HG03196 (cell line): ENCODE data around the gene CCL24.
"Not testable (repeated sequence)": the region's sequence is repeated elsewhere in the genome, so short reads cannot be mapped to it uniquely, and the experiment has no call there.

Source experiments
- ATAC-seq: cut with Tn5 transposase; IDR thresholded peaks from one replicate; pipeline ENCODE4 v1.9.1; 2021; ENCODE audit not compliant: unreplicated experiment

CCL24 gene

DNA sequence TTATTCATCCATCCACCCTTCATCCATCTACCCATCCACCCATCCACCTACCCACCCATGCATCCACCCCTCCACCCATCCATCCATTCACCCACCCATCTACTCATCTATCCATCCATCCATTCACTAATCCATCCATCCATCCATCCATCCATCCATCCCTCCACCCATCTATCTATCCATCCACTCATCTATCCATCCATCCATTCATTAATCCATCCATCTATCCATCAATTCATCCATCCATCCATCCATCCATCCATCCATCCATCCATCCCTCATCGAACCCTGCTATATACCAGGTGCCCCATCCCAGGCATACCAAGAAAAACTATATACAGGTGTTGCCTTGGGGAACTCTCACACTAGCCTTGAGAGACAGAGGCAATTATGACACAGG, 7.1 kb upstream of the CCL24 start:
- no peak for ATAC-seq

DNA sequence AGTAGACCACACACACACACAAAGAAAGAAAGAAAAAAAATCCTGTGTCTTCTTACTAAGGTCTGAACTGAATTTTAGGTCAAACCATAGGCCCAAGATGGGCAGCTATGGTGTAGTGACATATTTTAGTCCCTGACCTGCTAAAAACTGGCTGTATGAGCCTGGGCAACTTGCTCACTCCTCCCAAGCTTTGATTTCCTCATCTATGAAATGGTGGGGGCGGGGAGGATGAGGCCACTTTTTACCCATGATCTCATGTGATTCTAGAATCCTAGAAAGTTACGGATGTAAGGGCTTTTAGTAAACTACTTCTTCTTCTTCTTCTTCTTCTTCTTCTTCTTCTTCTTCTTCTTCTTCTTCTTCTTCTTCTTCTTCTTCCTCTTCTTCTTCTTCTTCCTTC, 6.1 kb upstream of the CCL24 start:
- no peak for ATAC-seq

DNA sequence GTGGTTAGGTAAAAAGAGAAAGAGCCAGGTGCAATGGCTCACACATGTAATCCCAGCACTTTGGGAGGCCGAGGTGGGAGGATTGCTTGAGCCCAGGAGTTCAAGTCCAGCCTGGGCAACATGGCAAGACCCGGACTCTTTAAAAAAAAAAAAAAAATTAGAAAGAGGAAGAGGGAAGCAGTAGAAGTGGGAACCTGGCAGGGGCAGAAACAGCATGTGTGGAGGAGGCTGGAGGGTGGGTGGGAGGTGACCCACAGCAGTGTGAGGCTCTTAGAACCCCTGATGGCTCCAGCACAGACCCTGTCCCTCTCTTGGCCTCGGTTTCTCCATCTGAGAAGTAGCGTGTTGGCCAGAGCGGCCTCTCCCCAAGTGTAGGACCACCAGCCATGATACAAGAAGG, 4.9 kb upstream of the CCL24 start:
- no peak for ATAC-seq

DNA sequence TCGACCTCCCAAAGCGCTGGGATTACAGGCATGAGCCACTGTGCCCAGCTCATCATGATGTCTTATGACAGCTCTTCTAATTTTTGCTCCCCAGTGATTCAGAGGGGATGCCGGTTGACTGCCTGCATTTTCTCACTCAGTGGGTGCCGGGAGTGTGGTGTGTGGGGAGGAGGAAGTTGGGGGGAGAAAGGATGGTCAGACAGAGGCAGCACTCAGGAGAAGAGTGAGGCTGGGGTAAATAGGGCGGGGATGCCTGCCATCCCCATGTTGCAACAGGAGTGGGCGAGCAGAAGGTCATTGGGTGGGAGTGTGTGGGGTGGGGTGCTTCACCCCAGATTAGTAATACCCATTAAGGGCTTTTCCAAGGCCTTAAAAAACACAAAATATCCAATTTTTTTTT, 3.5 kb upstream of the CCL24 start:
- no peak for ATAC-seq

DNA sequence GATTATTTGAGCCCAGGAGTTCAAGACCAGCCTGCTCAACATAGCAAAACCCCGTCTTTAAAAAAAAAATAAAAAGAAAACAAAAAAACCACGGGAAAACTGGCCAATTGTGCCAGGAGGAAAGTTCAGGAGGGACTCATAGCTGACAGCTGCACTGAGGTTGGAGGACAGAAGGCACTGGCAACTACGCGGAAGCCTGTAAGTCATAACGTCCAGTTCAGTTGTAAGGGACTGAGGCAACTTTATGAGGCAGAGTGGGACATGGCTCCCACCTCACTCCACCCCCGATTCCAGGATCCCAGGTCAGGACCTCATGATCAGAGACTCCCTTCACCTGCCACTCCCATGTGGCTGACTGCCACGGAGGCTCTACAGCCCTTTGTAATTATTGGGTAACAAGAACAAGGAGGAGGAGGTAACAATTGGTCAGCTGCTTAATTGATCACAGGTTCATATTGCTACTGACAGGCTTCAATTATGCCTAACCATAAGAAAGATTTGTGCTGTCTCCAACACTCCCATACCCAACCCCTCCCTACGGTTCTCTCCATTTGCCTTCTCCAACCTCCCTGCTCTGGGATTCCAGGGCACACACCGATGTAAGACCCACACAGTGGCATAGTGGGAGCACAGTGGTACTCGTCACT, 1.9 kb upstream of the CCL24 start:
- no peak for ATAC-seq

DNA sequence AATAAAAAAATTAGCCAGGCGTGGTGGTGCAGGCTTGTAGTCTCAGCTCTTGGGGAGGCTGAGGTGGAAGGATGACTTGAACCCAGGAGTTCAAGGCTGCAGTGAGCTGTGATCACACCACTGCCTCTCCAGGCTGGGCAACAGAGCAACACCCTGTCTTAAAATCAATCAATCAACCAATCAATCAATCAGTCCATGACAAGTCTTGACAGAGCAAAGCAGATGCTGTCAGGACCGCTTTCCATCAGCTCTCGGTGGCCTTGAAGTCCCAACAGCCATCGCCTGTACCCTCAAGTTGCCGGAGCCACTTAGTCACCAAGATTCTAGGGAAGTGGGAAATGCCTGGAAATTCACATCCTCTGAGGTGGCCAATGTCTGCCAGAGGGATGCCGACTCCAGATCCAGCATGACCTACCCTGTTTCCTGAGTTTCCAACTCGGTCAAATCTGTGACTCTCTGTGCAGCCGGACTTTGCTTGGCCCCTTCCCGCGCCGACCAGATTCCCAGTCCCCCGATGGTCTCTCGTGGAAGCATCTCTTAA, 871 bp upstream of the CCL24 start:
- ATAC-seq: no peak

DNA sequence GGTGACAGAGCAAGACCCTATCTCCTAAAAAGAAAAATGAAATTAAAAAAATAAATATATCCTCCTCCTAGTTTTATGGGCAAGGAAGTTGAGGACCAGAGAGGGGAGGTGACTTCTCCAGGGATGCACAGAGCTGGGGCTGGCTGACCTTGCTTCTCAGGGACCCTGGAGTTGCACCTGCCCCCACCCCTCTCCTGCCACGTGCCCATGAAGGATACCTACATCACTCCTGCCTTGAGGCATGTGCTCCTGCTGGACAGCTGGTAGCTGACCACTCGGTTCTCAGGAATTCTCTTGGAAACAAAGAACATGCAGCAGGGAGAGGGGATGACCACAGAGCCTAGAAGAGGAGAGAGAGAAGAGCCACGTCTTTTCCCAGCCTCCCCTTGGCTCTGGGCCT, 522 bp downstream of the CCL24 start:
- ATAC-seq: no peak

DNA sequence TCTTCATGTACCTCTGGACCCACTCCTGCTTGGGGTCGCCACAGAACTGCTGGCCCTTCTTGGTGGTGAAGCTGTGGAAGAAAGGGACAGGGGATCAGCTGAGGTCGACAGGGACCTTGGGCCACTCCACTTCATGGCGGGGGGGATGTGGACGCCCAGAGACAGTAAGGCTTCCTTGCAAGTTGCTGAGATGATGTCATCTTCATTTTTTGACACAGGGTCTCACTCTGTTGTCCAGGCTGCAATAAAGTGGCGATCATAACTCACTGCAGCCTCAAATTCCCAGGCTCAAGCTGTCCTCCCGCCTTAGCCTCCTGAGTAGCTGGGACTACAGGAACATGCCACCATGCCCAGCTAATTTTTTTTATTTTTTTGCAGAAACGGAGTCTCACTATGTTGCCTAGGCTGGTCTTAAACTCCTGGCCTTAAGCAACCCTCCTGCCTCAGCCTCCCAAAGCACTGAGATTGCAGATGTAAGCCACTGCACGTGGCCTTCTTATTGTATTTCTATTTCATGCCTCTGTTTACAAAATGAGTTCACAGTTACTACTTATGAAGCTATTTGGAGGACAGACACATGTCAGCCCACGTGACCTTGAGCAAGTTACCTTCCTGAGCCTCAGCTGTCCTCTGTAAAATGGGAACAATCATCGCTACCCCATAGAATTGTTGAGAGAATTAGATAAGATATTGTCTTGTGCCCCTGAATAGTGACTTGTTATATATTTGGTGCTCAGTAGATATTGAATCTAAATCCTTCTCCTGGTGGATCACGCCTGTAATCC, 1.5 kb downstream of the CCL24 start:
- no peak for ATAC-seq

DNA sequence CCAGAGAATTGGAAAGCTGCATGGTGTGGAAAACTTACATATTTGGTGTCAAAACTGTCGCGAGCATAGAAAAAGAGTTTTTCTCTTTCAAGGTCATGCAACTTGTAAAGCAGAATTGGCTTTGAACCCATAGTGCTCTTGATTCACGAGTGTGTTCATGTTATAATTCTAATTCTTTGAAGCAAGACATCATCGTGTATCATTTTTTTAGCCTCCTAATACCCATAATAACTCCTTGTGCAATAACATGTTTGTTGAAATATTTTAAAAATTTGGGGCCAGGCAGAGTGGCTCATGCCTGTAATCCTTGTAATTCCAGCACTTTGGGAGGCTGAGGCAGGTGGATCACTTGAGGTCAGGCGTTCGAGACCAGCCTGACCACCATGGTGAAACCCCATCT, 4.2 kb downstream of the CCL24 start:
- ATAC-seq: no peak

DNA sequence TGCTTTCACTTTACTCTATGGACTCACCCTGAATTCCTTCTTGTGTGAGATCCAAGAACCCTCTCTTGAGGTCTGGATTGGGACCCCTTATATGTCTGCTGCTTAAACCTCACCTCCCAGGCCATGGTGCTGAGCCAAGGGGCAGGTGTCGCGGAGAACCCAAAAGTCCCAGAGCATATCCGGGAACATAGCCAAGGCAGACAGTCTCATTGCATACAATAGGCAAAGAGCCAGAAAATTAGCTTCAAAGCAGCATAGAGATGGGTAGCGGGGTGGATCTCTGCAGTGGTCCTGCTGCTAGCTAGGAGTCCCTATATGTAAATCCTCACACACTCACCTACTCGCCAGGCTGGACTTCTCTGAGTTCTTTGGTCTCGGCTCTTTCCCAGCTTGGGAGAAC, 5.5 kb downstream of the CCL24 start:
- ATAC-seq: no peak

DNA sequence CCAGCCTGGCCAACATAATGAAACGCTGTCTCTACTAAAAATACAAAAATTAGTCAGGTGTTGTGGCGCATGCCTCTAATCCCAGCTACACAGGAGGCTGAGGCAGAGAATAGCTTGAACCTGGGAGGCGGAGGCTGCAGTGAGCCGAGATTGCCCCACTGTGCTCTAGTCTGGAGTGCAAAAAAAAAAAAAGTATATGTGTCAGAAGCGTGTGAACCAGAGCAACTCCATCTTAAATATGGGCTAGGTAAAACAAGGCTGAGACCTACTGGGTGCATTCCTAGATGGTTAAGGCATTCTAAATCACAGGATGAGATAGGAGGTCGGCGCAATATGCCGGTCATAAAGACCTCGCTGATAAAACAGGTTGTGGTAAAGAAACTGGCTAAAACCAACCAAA, 6.2 kb downstream of the CCL24 start:
- no peak for ATAC-seq

DNA sequence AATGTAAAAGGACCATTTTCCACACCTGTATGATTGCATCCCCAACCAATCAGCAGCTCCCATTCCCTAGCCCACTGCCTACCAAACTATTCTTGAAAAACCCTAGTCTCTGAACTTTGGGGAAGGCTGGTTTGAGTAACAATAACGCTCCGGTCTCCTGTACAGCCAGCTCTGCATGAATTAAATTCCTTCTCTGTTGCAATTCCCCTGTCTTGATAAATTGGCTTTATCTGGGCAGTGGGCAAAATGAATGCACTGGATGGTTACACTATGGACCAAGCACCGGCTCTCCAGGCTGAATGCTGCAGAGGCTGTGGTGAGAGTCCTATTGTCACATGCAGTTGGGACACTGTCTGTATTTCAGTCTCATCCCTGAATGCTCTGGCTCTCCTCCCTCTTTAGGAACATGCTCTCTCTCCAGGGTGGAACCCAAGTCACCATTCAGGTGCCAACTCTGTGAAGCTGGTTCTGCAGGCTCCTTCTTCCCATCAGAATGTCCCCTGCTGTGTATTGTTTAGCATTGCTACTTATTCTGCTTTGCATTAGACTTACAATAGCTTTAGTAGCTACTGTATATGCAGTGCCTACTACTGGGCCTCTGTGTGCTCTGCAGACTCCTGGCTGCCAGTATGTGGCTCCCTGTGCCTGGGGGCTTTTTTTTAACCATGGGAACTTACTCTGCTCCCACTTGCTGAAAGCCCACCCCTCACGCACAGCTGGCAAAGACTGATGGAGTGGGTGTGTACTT, 6.9 kb downstream of the CCL24 start:
- no peak for ATAC-seq

DNA sequence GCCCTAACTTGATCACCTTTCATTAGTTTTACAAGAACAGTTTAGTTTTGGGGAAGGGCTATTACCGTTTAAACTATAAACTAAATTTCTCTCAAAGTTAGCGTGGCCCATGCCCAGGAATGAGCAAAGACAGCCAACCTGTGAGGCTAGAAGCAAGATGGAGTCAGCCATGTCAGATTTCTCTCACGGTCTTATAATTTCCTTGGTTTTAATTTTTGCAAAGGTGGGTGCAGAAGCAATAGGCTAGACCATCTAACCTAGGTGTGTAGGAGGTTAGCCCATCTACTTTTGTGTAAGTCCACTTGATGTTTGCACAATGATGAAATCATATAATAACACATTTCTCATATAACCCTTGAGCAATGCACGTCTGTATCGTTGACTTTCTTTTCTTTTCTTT, 8.9 kb downstream of the CCL24 start:
- ATAC-seq: no peak

DNA sequence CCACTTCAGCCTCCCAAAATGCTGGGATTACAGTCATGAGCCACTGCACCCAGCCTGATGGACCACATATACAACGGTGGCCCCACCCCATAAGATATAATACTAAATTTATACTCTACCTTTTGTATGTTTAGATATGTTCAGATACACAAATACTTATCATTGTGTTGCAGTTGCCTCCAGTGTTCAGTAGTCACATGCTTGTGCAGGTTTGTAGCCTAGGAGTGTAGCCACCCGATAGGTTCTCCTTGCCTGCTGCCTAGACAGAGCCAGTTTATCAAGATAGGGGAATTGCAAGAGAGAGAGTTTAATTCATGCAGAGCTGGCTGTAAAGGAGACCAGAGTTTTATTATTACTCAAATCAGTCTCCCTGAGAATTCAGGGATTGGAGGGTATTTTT, 9.6 kb downstream of the CCL24 start:
- ATAC-seq: no peak

DNA sequence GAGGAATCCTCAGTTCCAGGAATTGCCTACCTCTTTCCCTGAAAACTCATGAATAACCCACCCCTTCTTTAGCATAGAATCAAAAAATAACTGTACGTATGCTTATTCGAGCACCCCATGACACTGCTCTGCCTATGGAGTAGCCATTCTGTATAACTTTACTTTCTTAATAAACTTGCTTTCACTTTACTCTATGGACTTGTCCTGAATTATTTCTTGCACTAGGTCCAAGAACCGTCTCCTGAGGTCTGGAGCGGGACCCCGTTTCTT, 11.1 kb downstream of the CCL24 start:
- no peak for ATAC-seq

DNA sequence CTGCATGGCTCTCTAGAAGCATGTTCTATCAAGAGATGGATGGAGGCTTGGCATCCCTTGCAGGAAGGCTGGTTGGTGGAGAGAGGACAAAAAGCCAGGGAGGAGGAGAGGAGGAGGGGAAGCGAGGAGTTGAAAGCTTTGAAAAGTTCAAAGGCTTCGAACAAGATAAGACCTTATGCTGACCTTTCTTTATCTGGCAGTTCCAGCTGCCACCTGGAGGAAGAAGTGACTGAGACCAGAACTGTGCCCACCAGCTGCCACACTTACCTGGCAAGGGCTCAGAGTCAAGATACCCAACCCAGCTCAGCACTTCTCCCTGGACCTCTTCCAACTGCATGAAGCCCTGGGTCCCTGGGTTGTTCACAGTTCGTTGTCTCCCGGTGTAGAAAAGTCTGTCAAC, 14.8 kb downstream of the CCL24 start:
- no peak for ATAC-seq

DNA sequence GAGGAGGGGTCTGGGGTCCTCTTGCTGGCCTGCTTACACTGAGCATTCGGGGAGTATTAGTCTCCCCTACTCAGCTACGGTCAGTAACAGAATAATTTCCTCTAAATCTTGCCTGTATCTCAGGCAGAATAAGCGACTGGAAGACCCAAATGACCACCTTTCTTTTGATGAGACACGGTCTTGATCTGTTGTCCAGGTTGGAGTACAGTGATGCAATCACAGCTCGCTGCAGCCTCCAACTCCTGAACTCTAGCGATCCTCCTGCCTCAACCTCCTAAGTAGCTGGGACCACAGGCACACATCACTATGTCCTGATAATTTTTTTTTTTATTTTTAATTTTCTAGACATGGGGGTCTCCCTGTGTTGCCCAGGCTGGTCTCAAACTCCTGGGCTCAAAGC, 17.2 kb downstream of the CCL24 start:
- no peak for ATAC-seq

DNA sequence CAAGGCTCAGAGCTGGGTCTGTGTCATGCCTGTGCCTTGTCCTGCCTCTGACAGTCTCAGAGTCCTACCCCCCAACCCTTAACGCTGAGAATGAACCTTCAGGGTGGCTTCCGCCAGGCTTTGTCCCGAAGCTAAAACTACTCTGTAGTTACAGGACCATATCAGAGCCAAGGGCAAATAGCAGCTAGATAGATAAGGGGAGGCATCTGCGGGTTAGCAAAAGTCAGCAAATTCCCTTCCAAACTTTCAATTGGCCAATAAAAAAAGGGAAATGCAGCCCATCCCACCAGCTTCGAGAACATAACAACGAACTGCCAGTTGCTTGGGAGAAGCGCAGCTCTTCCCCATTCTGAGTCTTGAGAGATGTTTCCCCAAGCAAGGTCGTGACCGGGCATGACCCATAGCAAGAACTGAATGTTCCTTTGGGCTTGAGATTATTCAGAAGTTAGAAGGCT, 17.7 kb downstream of the CCL24 start:
- ATAC-seq: no peak

DNA sequence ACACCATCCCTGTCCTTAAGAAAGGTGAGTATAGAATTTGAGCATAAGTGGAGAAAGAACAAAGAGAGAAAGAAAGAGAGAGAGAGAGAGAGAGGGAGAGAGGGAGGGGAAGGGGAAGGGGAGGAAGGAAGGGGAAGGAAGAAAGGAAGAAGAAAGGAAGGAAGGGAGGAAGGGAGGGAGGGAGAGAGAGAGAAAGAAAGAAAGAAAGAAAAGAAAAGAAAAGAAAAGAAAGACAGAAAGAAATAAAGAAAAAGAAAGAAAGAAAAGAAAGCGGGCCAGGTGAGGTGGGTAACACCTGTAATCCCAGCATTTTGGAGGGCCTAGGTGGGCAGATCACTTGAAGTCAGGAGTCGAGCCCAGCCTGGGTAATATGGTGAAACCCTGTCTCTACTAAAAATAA, 19.9 kb downstream of the CCL24 start:
- no peak for ATAC-seq

DNA sequence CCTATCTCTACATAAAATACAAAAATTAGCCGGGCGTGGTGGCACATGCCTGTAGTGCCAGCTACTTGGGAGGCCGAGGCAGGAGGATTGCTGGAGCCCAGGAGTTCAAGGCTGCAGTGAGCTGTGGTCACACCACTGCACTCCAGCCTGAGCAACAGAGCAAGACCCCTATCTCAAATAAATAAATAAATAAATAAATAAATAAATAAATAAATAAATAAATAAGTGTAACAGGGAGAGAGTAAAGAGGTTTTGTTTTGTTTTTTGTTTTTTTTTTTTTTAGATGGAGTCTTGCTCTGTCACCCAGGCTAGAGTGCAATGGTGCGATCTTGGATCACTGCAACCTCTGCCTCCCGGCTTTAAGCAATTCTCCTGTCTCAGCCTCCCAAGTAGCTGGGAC, 21.0 kb downstream of the CCL24 start:
- ATAC-seq: not testable (repeated sequence)

DNA sequence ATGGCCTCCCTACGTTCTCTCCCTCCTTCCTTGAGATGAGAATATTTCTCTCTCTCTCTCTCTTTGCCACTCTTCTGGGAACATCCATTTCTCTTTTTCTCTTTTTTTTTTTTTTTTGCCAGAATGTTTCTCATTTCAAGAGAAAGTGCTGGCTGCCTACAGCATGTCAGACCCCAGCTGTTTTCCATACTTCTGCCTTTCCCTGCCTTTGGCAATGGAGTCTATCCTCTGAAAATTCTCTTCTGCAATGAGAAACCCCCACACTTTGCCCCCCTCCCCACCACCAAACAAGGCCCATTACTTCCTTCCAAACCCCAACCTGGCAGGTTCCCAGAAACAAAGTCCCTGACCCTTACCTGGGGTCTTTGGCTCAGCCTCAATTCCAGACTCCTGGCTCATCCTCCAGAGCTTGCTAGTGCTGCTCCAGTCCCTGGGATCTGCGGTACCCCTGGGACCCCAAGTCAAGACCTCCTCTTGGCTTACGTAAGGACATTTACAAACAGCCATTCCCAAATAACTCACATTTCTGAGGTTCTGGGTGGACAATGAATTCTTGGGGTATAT, 24.2 kb downstream of the CCL24 start:
- ATAC-seq: no peak
